ENCODE data around the gene TMEM132D.

TMEM132D gene

DNA sequence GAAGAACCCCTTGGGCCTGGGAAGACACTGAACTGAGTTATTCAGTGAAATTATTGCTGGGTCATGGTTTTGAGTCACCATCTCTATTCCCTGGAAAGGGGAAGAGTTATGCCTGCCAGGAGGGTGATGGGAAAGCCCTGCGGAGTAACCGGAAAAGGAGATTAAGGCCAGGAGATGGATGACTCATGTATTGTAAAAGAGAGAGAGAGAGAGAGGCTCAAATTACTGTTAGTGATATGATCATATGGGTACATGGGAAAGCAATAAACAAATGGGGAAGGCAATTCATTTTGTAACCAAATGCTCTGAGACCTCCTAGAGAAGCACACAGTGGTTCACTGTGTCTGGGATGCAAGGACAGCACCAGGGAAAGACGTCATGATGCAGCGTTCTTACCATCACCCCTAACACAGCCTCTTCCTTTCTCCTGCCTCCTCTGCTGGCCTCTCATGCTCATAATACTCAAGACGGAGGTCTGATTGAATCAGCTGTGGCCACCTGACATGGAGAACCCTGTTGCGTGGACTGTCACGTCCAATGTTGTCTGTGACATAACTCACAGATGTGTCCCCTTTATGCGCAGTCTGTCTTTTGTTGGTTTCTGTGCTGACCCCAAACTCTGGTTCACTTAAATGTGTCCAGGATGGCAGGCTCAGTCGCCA, 243.7 kb downstream of the TMEM132D start:
- DNase-seq (ENCODE audit: low spot score), result no peak

GRCh38 chr12:129657179-129657578, 246.6 kb downstream of the TMEM132D start:
- no peak for DNase-seq (ENCODE audit: low spot score)

DNA sequence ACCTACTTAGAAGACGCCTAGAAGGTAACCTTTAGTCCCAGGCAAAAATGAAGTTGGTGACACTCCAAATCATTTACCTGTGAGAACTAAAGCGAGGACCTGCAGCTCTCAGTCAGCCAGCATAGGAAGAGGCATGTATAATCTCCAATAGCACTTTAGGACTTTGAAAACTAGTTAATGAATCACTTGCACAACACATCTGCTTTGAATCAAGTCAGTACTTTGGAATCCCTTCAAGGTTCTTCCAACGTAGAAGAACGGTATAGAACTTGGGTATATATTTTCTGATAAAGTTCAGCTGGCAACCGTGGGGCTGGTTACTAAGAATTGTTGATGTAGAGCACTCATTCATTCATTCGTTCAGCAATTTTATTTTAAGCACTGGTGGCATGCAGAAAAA, 251.9 kb downstream of the TMEM132D start:
- DNase-seq (ENCODE audit: low spot score), result no peak

- DNase-seq (ENCODE audit: low spot score), result no peak
Observed at GRCh38 chr12:129641926-129642325, 261.9 kb downstream of the TMEM132D start.

DNA sequence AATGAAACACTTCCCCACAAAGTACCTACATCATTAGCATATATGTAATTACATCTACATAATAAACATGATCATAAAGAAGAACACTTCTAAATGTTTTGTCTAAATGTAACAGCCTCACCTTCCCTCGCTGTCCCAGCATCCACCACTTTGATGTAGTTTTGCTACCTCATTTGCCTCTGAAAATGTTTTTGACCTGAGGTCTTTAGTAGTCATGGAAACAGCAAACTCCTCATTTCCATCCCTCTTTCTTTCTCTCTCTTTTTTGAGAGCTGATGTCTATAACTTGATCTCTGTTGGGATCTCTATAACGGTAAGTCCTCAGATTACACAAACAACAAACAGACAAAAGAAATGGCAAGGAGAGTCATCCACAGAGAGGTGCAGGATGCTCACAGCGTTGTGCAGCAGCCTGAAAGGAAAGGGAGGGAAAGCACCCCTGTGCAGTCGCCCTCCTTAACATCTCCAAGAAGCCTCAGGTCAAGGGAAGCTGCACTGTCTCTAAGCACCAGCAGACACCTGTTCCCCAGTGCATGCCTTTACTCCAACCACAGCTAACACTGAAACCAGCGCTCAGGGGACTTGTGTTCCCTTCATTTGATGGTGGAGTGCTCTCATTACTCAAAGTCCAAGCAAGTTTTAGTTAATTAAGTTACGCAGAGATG, 268.7 kb downstream of the TMEM132D start:
- DNase-seq (ENCODE audit: low spot score), result no peak

- no peak for DNase-seq (ENCODE audit: low spot score)
Observed at GRCh38 chr12:129631316-129631715, 272.5 kb downstream of the TMEM132D start.

- no peak for DNase-seq (ENCODE audit: low spot score)
Observed at GRCh38 chr12:129629901-129630300, 273.9 kb downstream of the TMEM132D start.

DNA sequence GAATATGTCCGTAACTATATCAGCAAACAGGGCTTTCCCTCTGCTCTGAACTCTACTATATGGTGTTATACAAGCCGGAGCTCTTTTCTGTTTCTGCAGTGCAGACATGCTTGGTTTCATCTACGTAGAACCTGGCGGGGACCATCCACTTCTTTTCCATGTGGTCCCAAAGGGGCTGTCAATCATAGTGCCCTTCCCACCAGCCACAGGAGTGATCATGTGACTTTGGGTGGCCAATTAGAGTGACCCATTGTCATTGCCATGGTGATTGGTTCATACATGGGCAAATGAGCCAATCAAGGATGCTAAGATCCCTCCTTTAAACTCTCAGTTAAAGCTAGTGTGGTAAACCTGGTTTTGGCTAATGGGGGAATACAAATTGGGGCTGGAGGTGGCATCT, 281.3 kb downstream of the TMEM132D start:
- no peak for DNase-seq (ENCODE audit: low spot score)

GRCh38 chr12:129619271-129619670, 284.6 kb downstream of the TMEM132D start:
- DNase-seq (ENCODE audit: low spot score), result no peak

- no peak for DNase-seq (ENCODE audit: low spot score)
Observed at GRCh38 chr12:129617849-129618248, 286.0 kb downstream of the TMEM132D start.

DNA sequence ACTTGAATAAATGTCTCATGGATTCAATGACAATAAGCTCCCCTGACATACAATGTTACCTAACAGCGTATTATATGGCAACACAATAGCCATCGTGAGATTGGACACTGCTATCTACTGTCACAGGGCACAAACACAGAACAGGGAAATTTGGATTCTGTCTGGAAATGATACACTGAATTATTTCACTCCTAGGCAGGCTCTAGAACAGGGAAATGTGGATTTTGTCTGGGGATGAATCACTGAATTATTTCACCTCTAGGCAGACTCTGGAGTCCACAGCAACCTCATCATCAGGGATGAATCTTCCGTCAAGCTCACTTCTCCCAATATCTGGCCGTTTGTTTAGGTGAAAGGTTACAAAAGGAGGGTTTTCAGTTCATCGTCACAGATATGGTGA, 288.8 kb downstream of the TMEM132D start:
- no peak for DNase-seq (ENCODE audit: low spot score)

GRCh38 chr12:129614221-129614885, 289.5 kb downstream of the TMEM132D start:
- no peak for DNase-seq (ENCODE audit: low spot score)

- DNase-seq (ENCODE audit: low spot score), result no peak
Observed at GRCh38 chr12:129613314-129613713, 290.5 kb downstream of the TMEM132D start.

DNA sequence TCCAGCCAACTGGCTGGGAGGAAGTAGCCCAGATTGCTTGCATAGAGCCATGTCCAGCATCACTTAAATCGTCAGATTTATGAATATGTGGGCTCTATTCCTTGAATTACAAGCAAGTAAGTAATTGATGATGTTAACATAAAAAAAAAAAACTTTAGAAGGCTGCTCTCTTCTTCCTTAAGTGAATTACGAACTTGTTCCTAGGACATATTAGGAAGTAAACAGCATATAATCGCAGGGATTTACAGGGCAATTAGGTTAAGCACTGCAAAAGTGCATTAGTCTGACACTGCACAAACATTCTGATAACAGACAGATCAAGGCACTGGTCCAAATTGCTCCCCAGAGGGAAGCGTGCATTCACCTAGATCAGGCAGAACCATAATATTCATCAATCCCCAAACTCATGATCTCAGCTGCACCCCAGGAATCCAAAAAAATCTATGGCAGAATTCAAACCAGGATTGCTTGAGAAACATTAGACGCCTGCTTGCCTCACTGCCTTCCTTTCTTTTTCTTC, 293.2 kb downstream of the TMEM132D start:
- DNase-seq (ENCODE audit: low spot score), result no peak

- DNase-seq (ENCODE audit: low spot score), result no peak
Observed at GRCh38 chr12:129607756-129608155, 296.1 kb downstream of the TMEM132D start.

- DNase-seq (ENCODE audit: low spot score), result peak; percentile 69
Observed at GRCh38 chr12:129607301-129607700, 296.5 kb downstream of the TMEM132D start.

DNA sequence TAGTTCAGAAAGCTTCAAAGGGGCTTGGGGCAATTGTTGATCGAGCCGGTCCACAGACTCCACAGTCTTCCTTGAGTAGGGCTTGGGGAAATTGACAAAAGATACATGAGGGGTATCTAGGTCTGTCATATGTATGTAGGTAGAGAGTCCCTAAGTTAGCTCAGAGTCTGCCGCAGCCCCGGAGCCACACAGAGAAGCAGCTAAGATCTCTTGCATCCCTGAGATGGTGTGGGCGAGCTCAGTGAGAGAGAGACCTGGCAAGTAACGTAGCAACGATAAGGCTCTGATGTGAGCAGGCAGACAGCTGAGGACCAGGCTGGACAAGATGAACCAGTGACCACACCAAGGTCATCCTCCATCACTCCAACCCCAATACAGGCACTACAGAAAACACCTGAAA, 297.6 kb downstream of the TMEM132D start:
- DNase-seq (ENCODE audit: low spot score), result no peak

DNA sequence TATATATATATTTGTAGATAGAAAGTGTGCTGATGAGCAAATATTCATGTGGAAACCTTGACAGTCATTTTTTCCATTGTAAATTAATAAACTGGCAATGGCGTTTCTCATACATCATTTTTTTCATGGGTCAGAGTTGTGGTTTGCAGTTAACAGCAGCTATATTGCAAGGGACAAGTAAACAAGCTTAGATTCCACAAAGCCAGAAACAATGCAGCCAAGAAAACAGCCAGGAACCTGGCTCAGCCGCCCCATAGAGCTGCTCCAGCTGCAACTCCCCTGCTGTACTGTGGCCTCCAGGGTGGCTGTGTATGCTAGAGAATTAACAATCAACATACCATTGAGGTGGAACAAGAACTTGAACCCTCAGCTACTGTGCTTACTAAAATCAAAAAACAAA, 298.2 kb downstream of the TMEM132D start:
- DNase-seq (ENCODE audit: low spot score), result no peak

GRCh38 chr12:129604506-129604905, 299.3 kb downstream of the TMEM132D start:
- no peak for DNase-seq (ENCODE audit: low spot score)

DNA sequence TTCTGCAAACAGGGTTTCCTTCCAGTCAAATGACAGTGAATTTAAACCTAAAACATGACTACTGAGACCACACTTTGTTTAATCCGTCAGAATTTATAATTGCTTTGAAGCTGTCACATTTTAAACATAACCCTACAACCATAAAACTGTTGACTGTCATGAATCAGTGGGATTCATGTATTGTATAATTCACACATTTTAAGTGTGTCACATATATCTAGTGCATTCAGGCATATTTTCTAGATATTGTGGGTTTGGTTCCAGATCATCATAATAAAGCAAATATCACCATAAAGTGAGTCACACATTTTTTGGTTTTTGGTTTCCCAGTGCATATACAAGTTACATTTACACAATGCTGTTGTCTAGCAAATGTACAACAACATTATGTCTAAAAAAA, 304.4 kb downstream of the TMEM132D start:
- no peak for DNase-seq (ENCODE audit: low spot score)

DNA sequence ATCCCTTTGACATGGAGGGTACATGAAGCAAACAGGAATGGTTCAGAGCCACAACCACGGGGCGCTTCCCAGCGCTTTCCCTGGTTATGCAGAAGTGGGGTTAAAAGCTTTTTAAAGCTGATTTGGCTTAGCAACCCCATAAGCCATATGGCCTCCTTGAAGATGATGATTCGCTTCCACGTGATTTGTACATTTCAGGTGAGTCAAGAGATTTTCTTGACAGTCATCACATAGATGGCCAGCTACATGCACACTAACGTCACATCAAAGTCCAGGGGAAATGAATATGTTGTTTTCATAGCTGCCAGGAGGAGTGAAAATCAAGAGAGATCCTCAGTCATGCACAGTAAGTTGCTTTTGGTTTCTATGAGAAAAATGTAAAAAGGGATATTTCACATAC, 309.7 kb downstream of the TMEM132D start:
- no peak for DNase-seq (ENCODE audit: low spot score)

- DNase-seq (ENCODE audit: low spot score), result no peak
Observed at GRCh38 chr12:129592449-129592848, 311.4 kb downstream of the TMEM132D start.

- DNase-seq (ENCODE audit: low spot score), result no peak
Observed at GRCh38 chr12:129589503-129589902, 314.3 kb downstream of the TMEM132D start.
